ENCODE data around the gene TMEM158.

TMEM158 gene

GRCh38 chr3:45198264-45199260 is 27.5 kb downstream of the TMEM158 start:
- DNase-seq: no peak

- no peak for DNase-seq
These were observed 31.3 kb downstream of the TMEM158 start for GRCh38 chr3:45194791-45195190.

GRCh38 chr3:45191924-45192417 is 34.1 kb downstream of the TMEM158 start:
- DNase-seq: no peak

- DNase-seq: no peak
These were observed 34.7 kb downstream of the TMEM158 start for GRCh38 chr3:45191424-45191823.

GRCh38 chr3:45188719-45189659 is 37.1 kb downstream of the TMEM158 start:
- DNase-seq: no peak

GRCh38 chr3:45187694-45188141 is 38.4 kb downstream of the TMEM158 start:
- DNase-seq: no peak

- DNase-seq: no peak
These were observed 39.2 kb downstream of the TMEM158 start for GRCh38 chr3:45186871-45187270.

GRCh38 chr3:45185461-45185860 is 40.6 kb downstream of the TMEM158 start:
- no peak for DNase-seq

- no peak for DNase-seq
These were observed 41.0 kb downstream of the TMEM158 start for GRCh38 chr3:45185052-45185451.

GRCh38 chr3:45183872-45184262 is 42.2 kb downstream of the TMEM158 start:
- no peak for DNase-seq

GRCh38 chr3:45182915-45183871 is 42.9 kb downstream of the TMEM158 start:
- DNase-seq: no peak

GRCh38 chr3:45181496-45181895 is 44.6 kb downstream of the TMEM158 start:
- no peak for DNase-seq

- DNase-seq: no peak
These were observed 45.2 kb downstream of the TMEM158 start for GRCh38 chr3:45180899-45181298.

- no peak for DNase-seq
These were observed 46.0 kb downstream of the TMEM158 start for GRCh38 chr3:45180051-45180450.

- no peak for DNase-seq
These were observed 46.9 kb downstream of the TMEM158 start for GRCh38 chr3:45179163-45179562.

- no peak for DNase-seq
These were observed 47.7 kb downstream of the TMEM158 start for GRCh38 chr3:45178183-45179023.

GRCh38 chr3:45176912-45177311 is 49.2 kb downstream of the TMEM158 start:
- DNase-seq: no peak

All from NCI-H1092 (cell line).